ENCODE measurements around the gene PLEKHJ1.
"Not testable (repeated sequence)": the region's sequence is repeated elsewhere in the genome, so short reads cannot be mapped to it uniquely, and the experiment has no call there.

The PLEKHJ1 gene

DNA sequence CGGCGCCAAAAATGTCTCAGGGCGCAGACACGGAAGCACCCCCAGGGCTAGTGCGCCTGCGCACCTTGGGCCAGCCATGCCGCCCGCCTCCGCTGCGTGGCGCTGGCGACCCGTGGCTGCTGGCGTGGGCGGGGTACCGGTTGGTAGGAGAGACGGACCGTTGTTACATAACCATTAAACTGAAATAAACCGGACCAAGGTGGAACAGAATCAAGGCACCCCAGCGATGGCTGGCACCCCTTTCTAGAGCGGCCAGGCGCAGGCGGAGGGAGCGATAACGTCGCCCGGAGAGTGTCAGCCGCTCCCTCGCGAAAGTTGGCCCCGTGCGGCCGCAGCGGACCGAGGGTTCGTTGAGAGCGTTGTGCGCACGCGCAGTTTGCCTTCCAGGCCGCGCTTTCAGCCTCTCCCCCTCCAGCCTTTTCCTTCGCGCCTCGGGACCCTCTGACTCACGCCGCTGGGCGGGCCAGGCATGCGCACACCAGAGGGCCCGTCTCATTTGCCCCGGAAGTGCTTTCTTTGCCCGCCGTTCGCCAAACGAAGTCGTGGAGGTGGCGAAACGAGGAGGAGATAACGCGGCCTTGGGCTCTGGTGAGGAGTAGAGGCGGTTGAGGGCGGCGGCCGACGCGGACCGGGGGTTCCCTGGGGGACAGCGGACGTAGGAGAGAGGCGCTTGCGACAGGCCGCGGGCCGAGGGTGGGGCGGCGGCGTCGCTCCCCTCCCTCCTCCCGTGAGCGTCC, at the start of gene PLEKHJ1, which contains the start of gene SF3A2:
Gene PLEKHJ1 (minus strand): TSS at position 16 of the 737 bp plus-strand sequence. CDS start 81 bp downstream, outside the sequence.
Gene SF3A2 (plus strand): TSS at position 511 of the 737 bp plus-strand sequence. CDS start 6,595 bp downstream, outside the sequence.
- peak; percentile 66 to 99 (median 91) for DNase-seq

- DNase-seq: no peak
Observed at GRCh38 chr19:2283835-2284507, 47.8 kb upstream of the PLEKHJ1 start.

- DNase-seq: no peak
Observed at GRCh38 chr19:2282862-2283237, 46.7 kb upstream of the PLEKHJ1 start.

GRCh38 chr19:2282062-2282861, 46.1 kb upstream of the PLEKHJ1 start, which contains the start of gene PEAK3:
Gene PEAK3, minus strand, starts transcription at chr19:2282175. Its CDS starts 1,244 bp downstream, at chr19:2280931.
- DNase-seq: peak in 20 of 56 donors; percentile 9 to 58 (median 33)

- DNase-seq: not testable (repeated sequence)
Observed at GRCh38 chr19:2281265-2282061, 45.3 kb upstream of the PLEKHJ1 start.

DNA sequence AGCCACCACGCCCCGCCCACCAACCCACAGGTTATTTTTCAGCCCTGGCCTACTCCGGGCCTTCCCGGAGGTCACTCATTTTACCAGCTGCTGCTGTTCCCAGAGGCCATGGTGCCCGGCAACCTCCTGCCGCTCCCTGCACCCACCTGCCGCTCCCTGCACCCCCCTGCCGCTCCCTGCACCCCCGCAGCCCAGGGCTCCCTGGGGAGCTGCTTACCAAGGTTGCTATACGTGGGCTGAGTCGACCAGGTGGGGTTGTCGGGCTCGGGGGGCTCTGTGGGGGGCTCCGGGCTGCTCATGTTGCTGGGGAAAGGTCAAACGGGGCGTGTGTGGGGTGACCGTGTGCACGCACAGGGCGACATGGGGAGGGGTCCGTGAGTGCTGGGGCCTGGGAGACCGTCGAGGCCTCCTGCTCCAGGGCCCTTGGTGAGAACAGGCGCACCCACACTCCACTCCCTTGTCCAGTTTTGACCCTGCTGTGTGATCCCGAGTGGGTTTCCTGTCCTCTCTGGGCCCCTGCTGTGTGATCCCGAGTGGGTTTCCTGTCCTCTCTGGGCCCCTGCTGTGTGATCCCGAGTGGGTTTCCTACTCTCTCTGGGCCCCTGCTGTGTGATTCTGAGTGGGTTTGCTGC, 44.6 kb upstream of the PLEKHJ1 start:
- no peak for DNase-seq

- no peak for DNase-seq
Observed at GRCh38 chr19:2278459-2279158, 42.5 kb upstream of the PLEKHJ1 start.

- no peak for DNase-seq
Observed at GRCh38 chr19:2277138-2277537, 41.0 kb upstream of the PLEKHJ1 start.

DNA sequence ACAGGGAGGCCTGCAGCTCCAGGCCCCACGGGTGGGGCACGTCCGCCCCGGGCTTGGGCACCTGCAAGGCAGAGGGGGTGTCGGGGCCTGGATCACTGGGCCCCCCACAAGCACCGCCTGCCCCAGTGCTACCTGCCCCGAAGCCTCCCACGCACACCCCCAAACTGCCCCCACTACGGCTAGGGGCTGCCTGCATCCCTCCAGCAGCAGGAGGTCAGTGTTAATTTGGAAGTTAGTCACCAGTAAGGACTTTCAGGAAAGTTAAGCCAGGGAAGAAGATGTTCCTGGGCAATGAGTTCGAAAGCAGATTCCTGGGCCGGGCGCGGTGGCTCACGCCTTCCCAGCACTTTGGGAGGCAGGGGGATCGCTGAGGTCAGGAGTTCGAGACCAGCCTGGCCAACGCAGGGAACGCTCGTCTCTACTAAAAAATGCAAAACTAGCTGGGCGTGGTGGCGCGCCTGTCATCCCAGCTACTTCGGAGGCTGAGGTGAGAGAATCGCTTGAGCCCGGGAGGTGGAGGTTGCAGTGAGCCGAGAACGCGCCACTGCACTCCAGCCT, 40.4 kb upstream of the PLEKHJ1 start:
- DNase-seq: no peak

DNA sequence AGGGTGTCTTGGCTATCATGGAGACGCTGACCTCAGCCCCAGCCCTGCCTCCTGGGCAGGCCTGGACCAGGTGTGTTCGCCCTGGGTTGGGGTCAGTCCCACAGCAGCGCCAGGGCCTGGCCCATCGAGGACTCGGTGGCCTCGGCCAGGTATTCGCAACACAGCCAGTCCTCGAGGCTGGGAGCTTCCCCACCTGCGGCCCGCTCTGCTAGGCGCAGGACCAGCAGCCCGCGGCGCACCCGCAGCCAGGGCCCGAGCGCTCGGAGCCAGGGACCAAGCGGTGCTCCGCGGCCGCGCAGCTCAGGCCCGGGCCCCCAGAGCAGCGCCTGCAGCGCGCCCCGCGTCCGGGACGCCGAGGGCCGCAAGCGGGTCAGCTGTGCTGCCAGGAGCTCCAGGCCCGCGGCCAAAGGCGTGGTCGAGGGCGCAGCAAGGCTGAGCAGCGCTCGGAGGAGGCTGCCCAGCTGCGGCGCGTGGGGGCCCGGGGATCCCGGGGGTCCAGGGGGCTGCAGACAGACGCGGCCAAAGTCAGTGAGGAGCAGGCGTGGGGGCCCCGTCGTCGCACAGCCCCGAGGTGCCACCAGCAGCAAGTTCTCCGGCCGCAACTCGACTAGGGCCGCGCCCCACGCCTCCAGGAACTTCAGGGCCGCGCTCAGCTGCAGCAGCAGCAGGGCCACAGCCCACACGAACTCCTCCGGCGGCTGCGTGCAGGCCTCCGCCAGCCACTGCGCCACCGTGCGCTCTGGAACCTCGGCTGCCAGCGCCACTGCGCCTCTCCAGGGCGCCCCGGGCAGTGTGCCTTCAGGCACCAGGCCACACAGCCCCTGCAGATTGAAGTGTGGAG, 39.7 kb upstream of the PLEKHJ1 start:
- DNase-seq: peak in 2 of 56 donors; percentile 25 to 52

DNA sequence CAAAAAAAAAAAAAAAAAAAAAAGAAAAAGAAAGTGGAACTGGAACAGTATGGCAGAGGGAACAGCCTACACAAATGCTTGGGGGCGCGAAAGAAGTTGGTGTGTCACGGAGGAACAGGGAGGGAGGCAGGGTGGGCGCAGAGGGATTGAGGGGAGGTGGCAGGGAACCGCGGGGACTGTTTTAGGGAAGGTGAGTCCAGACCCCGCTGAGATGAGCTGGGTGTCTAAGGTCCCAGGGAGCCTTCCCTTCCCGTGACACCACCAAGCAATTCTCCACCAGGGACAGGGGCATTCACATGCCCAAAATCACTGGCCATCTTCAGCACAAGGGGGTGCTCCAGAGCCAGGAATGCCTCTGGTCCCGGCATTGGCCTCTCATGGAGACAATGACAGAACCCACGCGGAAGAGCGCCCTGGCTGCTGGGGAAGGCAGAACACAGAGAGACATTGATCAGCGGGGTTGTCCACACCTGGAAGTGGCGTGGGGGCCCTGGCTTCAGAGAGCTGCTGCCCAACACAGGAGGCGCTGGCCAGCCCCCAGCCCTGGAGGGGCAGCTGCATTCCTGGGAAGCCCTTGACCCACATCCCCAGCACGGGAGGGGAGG, 38.9 kb upstream of the PLEKHJ1 start:
- DNase-seq: peak in 48 of 56 donors; percentile 13 to 84 (median 54)

DNA sequence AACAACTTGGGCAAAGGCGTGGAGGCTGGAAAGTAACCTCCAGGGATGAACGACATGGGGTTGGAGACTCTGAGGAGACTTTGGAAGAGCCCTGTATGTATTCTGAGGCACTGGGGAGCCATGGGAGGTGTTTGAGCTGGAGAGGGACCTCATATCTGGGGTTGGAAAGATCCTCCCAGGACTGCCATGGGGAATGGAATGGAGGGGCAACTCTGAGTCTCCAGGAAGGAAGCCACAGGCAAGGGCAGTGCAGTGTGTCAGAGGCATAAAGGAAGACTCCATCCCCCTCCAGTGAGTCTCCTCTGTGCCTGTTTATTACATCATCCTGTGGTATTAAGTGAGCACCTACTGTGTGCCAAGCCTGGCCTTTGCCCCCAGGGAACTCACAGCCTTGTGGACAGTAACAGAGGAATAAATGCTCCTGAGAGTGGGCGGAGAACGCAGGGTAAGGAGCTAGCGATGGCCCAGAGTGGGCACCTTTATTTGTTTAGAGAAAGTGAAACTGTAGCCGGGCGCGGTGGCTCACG, 38.1 kb upstream of the PLEKHJ1 start:
- DNase-seq: no peak

DNA sequence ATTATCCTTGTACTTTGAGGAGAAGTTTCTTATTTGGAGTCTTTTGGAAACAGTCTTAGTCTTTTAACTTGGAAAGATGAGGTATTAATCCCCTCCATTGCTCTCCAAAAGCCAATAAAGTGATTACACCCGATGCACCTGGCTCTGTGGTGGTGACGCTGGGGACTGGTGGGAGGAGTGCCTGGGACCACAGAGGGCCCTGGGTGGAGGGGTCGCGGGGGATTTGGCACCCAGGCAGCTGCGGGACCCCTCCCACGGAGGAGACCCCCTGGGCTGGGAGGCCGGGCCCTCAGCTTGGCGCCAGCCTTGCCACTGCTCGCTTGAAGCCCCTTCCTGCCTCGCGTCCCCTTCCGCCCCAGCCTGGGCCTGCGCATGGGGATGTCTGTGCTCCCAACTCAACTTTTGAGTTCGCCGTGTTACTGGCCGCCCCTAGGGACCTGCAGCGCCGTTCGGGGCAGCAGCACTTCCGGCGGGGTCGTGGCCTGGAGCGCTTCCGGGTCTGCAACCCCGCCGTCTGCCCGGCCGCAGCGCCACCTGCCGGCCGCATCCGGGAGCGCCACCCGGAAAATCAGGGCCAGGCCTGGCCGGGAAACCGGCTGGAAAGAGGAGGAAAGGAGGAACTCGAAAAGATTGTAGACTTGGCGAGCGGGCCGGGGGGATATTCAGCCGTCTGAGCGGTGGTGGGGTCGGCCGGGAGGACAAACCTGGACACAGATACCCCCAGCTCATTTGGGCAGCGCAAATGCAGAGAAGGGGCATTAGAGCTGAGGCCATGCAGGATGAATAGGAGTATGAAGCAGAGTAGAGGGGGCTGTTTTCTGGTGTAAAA, 37.4 kb upstream of the PLEKHJ1 start:
- peak in 38 of 56 donors; percentile 5 to 73 (median 36) for DNase-seq

DNA sequence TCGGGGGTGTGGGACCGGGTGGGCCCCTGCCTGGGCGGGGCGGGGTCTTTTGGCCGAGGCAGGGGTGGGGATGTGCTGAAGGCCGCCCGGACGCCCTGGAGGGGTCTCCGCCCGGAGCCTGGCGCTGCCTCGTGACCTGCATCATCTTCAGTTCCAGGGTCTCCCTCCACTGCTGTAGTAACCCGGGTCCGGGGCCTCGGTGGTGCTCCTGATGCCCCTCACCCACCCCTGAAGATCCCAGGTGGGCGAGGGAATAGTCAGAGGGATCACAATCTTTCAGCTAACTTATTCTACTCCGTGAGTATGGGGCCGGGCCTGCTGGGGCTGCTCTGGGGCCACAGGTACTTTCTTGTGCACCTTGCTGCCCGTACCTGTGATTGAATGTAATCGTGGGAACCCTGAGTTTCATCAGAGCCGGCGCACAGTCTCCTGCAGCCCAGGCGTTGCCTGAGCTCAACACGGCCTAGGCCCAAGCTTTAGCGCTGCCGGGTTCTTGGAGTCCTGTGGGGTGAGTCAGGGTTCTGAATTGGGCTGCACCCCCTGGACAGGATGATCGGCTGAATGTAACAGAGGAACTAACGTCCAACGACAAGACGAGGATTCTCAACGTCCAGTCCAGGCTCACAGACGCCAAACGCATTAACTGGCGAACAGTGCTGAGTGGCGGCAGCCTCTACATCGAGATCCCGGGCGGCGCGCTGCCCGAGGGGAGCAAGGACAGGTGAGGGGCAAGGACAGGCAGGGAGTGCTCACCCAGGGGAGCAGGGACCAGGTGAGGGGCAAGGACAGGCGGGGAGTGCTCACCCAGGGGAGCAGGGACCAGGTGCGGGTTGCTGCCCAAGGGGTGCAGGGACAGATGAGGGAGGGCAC, 35.3 kb upstream of the PLEKHJ1 start:
- DNase-seq: peak in 1 of 56 donors; percentile 26

DNA sequence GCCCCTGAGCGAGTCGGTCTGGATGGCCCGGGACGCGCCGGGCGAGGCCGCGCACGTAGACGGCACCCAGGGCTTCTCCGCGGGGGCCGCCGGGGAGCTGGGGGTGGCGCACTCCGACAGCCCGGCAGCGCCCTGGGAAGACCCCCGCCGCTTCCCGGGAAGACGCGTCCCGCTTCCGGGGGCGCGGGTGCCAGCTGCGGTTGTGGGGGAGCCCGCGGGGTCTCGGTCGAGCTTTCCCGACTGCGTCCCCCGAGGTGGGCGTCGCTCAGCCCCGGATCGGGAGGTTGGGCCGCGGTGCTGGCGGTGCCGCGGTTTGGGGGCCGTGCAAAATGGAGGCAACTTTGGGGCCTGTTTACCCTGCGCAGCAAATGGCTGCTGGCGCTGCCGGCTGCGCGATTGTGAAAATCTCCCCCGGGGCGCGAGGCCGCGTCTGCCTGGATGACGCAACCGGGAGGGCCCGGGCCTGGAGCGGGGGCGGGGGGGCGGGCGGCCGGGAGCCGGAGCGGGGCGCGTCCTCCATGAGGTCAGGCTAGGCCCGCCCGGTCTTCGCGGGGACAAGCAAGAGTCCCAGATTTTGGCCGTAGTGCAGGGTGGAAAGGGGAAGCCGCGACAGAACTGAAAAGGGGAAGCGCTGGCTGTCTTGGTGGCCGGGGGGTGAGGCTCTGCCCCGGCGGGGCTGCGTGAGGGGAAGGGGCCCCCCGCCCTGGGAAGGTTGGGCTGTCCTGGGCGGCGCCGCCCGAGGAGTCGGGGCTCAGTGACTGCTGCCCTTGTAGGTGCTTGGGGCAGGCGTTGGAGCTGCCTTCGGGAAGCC, 34.5 kb upstream of the PLEKHJ1 start:
- DNase-seq: peak in 50 of 56 donors; percentile 14 to 81 (median 58)

All from amygdala (tissue), 56 donors.